Measurements from ENCODE around the gene FBXL7. TPM values are rescaled to one million over a fixed set of nuclear protein-coding genes. Genes with fewer than 3 reads are reported as not detected.

Gene FBXL7
- total RNA-seq, 1 donor from 2014 or later = 70.7 TPM

DNA sequence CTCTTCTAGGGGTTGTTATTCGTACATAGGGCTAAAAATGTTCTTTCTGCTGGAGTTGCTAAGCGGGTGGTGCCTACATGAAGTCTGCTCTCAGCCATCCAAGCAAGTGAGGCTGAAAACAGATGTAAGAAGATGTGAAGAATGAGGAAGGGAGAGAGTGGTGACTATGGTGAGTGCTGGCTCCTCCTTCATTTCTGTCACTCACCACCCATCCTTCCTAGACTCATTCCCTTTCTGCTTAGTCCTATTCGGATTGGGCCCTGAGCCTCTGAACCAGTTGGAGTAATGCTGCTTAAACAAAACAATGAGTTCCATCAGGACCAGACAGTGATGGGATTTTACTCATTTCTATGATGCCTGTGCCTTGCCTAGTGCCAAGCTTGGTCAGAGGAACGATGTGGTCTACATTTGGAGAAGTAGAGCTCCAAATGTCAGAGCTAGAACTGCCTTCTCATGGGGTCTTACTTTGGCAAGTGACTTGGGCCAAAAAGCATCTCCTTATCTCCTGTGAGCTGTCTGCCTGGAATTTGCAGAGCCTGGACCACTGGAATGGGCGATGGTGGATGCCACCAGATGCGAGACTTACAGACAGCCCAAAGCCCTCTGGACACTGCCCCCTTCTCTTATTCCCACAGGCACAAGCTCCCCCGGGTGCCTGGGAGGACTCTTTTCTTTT is 192.9 kb downstream of the FBXL7 start:
- peaks cover 32% of the 10 kb centered on the region for H3K4me1 Mint-ChIP-seq
- H3K27me3 Mint-ChIP-seq (ENCODE audit: low read depth) = no peaks in the 10 kb centered on the region
- H3K9me3 Mint-ChIP-seq = no peaks in the 10 kb centered on the region
- no peak for DNase-seq (ENCODE audit: low spot score in 2 of 2, unreplicated experiment in 2 of 2)
- no peak overlapping the region for H3K4me3 Mint-ChIP-seq
- H3K27ac Mint-ChIP-seq = no peak overlapping the region
- peaks cover 4% of the 10 kb centered on the region for H3K36me3 Mint-ChIP-seq
- TF ChIP-seq, protein P1, sequence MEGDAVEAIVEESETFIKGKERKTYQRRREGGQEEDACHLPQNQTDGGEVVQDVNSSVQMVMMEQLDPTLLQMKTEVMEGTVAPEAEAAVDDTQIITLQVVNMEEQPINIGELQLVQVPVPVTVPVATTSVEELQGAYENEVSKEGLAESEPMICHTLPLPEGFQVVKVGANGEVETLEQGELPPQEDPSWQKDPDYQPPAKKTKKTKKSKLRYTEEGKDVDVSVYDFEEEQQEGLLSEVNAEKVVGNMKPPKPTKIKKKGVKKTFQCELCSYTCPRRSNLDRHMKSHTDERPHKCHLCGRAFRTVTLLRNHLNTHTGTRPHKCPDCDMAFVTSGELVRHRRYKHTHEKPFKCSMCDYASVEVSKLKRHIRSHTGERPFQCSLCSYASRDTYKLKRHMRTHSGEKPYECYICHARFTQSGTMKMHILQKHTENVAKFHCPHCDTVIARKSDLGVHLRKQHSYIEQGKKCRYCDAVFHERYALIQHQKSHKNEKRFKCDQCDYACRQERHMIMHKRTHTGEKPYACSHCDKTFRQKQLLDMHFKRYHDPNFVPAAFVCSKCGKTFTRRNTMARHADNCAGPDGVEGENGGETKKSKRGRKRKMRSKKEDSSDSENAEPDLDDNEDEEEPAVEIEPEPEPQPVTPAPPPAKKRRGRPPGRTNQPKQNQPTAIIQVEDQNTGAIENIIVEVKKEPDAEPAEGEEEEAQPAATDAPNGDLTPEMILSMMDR (IDR thresholded peaks at IDR 0.05; ENCODE audit: unreplicated experiment) = no peak

GRCh38 chr5:15693382-15693728 is 193.4 kb downstream of the FBXL7 start:
- Mint-ChIP-seq H3K27me3 (ENCODE audit: low read depth) (no peaks in the 10 kb centered on the region), H3K9me3 (no peaks in the 10 kb centered on the region), H3K4me3 (no peak overlapping the region), H3K36me3 (peaks cover 4% of the 10 kb centered on the region), H3K27ac (peak overlapping the region; percentile 44), H3K4me1 (peaks cover 35% of the 10 kb centered on the region)
- no peak for DNase-seq (ENCODE audit: low spot score in 2 of 2, unreplicated experiment in 2 of 2)
- TF ChIP-seq, protein P1 (IDR thresholded peaks at IDR 0.05; ENCODE audit: unreplicated experiment) = no peak

DNA sequence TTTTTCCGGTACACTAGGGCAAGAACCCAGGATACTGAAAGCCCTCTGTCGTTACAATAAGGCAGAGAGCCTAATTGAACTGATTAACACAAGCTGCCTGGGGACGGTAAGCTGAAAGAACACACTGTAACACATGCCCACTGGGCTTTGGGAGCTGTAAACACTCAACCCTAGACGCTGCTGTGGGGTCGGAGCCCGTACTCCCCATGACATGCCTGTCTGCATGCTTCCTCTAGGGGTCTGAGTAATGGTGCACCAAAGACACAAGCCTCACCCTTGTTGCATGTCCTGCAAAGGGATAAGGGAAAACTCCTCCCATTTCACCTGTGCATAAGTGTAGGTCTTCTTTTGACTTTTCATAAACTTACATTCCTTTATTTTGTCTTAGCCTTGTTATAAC is 194.0 kb downstream of the FBXL7 start:
- H3K9me3 Mint-ChIP-seq = no peaks in the 10 kb centered on the region
- no peaks in the 10 kb centered on the region for H3K27me3 Mint-ChIP-seq (ENCODE audit: low read depth)
- peaks cover 35% of the 10 kb centered on the region for H3K4me1 Mint-ChIP-seq
- H3K4me3 Mint-ChIP-seq = no peak overlapping the region
- peak overlapping the region; percentile 88 for H3K27ac Mint-ChIP-seq
- DNase-seq (ENCODE audit: low spot score in 2 of 2, unreplicated experiment in 2 of 2) = no peak
- H3K36me3 Mint-ChIP-seq = peaks cover 4% of the 10 kb centered on the region
- TF ChIP-seq, protein P1 (IDR thresholded peaks at IDR 0.05; ENCODE audit: unreplicated experiment) = no peak

DNA sequence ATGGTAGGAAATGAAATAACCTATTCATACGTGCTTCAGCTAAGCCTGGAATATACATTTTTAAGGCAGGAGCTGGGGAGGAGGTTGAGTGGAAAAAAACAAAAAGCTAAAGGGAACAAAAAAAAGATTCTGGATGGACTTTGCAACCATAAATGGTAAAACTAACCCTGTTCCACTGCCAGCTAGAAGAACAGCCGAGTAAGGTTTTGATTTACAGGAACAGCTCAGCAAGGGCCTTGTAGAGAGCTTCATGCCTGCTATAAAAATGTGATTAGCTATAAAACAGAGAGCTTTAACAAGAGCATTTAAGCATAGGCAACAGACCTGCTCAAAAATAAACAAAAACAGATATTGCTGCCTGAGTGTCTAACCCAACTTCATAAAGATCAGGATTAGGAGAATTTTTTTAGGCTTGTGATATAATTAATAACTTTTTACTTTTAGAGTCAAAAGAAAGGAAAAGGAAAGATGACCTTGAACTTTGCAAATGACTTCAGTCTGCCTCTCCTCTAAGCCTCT is 194.8 kb downstream of the FBXL7 start:
- H3K27me3 Mint-ChIP-seq (ENCODE audit: low read depth) = no peaks in the 10 kb centered on the region
- H3K36me3 Mint-ChIP-seq = peaks cover 4% of the 10 kb centered on the region
- no peak overlapping the region for H3K4me3 Mint-ChIP-seq
- DNase-seq (ENCODE audit: low spot score in 2 of 2, unreplicated experiment in 2 of 2) = no peak
- TF ChIP-seq, protein P1 (IDR thresholded peaks at IDR 0.05; ENCODE audit: unreplicated experiment) = no peak
- peak overlapping the region; percentile 88 for H3K27ac Mint-ChIP-seq
- H3K4me1 Mint-ChIP-seq = peaks cover 42% of the 10 kb centered on the region
- no peaks in the 10 kb centered on the region for H3K9me3 Mint-ChIP-seq

GRCh38 chr5:15695215-15695731 is 195.3 kb downstream of the FBXL7 start:
- H3K27ac Mint-ChIP-seq = peak overlapping the region; percentile 88
- peaks cover 47% of the 10 kb centered on the region for H3K4me1 Mint-ChIP-seq
- no peaks in the 10 kb centered on the region for H3K27me3 Mint-ChIP-seq (ENCODE audit: low read depth)
- TF ChIP-seq, protein P1 (IDR thresholded peaks at IDR 0.05; ENCODE audit: unreplicated experiment) = no peak
- DNase-seq (ENCODE audit: low spot score in 2 of 2, unreplicated experiment in 2 of 2) = no peak
- no peaks in the 10 kb centered on the region for H3K9me3 Mint-ChIP-seq
- H3K4me3 Mint-ChIP-seq = no peak overlapping the region
- H3K36me3 Mint-ChIP-seq = peaks cover 4% of the 10 kb centered on the region

All from mesothelial cell of epicardium (in vitro differentiated cells).